HG03108 (cell line): Measurements from ENCODE around the gene CASK.
A peak's percentile ranks its signal among the peaks of the same experiment; 100 is the strongest.

Experiments used
- ATAC-seq: cut with Tn5 transposase; IDR thresholded peaks from one replicate; pipeline ENCODE4 v1.9.1; 2021; ENCODE audit warnings: moderate library complexity; ENCODE audit not compliant: unreplicated experiment

Gene CASK

GRCh38 chrX:41913476-41913875 is 9.9 kb downstream of the CASK start:
- ATAC-seq: no peak

- no peak for ATAC-seq
Observed at GRCh38 chrX:41912923-41913322, 10.4 kb downstream of the CASK start.

GRCh38 chrX:41909068-41909467 is 14.3 kb downstream of the CASK start:
- no peak for ATAC-seq

- ATAC-seq: no peak
Observed at GRCh38 chrX:41906515-41907187, 16.7 kb downstream of the CASK start.

GRCh38 chrX:41903544-41903943 is 19.8 kb downstream of the CASK start:
- ATAC-seq: no peak

- ATAC-seq: no peak
Observed at GRCh38 chrX:41900321-41900720, 23.0 kb downstream of the CASK start.

- no peak for ATAC-seq
Observed at GRCh38 chrX:41895826-41896225, 27.5 kb downstream of the CASK start.

GRCh38 chrX:41890026-41890423 is 33.3 kb downstream of the CASK start:
- ATAC-seq: no peak

- no peak for ATAC-seq
Observed at GRCh38 chrX:41889317-41890025, 33.9 kb downstream of the CASK start.

- no peak for ATAC-seq
Observed at GRCh38 chrX:41887691-41888090, 35.7 kb downstream of the CASK start.

GRCh38 chrX:41885724-41886123 is 37.6 kb downstream of the CASK start:
- ATAC-seq: no peak

GRCh38 chrX:41881166-41881565 is 42.2 kb downstream of the CASK start:
- no peak for ATAC-seq

- no peak for ATAC-seq
Observed at GRCh38 chrX:41877167-41877566, 46.2 kb downstream of the CASK start.

- ATAC-seq: no peak
Observed at GRCh38 chrX:41875142-41875541, 48.2 kb downstream of the CASK start.

GRCh38 chrX:41870719-41871151 is 52.6 kb downstream of the CASK start:
- peak; percentile 64 for ATAC-seq

- no peak for ATAC-seq
Observed at GRCh38 chrX:41868392-41868977, 54.9 kb downstream of the CASK start.

- ATAC-seq: no peak
Observed at GRCh38 chrX:41863343-41864203, 59.8 kb downstream of the CASK start.

- no peak for ATAC-seq
Observed at GRCh38 chrX:41862562-41863184, 60.7 kb downstream of the CASK start.

- ATAC-seq: no peak
Observed at GRCh38 chrX:41858161-41858775, 65.1 kb downstream of the CASK start.

GRCh38 chrX:41857670-41858069 is 65.7 kb downstream of the CASK start:
- ATAC-seq: no peak
